Measurements from ENCODE around the gene TMEM45B.
"Not testable (repeated sequence)": the region's sequence is repeated elsewhere in the genome, so short reads cannot be mapped to it uniquely, and the experiment has no call there.

TMEM45B gene

GRCh38 chr11:129815596-129816461, at the start of gene TMEM45B:
Gene TMEM45B (plus strand): TSS chr11:129815848. CDS start chr11:129852483, 36,635 bp downstream.
- no peak for DNase-seq (ENCODE audit: low read depth in 2 of 2)

- no peak for DNase-seq (ENCODE audit: low read depth in 2 of 2)
These were observed 48.6 kb upstream of the TMEM45B start for GRCh38 chr11:129766898-129767604.

- no peak for DNase-seq (ENCODE audit: low read depth in 2 of 2)
These were observed 47.8 kb upstream of the TMEM45B start for GRCh38 chr11:129767827-129768226.

GRCh38 chr11:129768356-129768755, 47.3 kb upstream of the TMEM45B start:
- DNase-seq (ENCODE audit: low read depth in 2 of 2) = no peak

GRCh38 chr11:129769059-129769458, 46.6 kb upstream of the TMEM45B start:
- DNase-seq (ENCODE audit: low read depth in 2 of 2) = no peak

- no peak for DNase-seq (ENCODE audit: low read depth in 2 of 2)
These were observed 44.7 kb upstream of the TMEM45B start for GRCh38 chr11:129770993-129771392.

GRCh38 chr11:129771456-129771855, 44.2 kb upstream of the TMEM45B start:
- not testable (repeated sequence) for DNase-seq (ENCODE audit: low read depth in 2 of 2)

GRCh38 chr11:129778877-129779276, 36.8 kb upstream of the TMEM45B start:
- no peak for DNase-seq (ENCODE audit: low read depth in 2 of 2)

GRCh38 chr11:129779342-129779741, 36.3 kb upstream of the TMEM45B start:
- no peak for DNase-seq (ENCODE audit: low read depth in 2 of 2)

- DNase-seq (ENCODE audit: low read depth in 2 of 2) = no peak
These were observed 30.1 kb upstream of the TMEM45B start for GRCh38 chr11:129785383-129786111.

- not testable (repeated sequence) for DNase-seq (ENCODE audit: low read depth in 2 of 2)
These were observed 29.6 kb upstream of the TMEM45B start for GRCh38 chr11:129786112-129786416.

GRCh38 chr11:129787532-129788155, 28.0 kb upstream of the TMEM45B start:
- no peak for DNase-seq (ENCODE audit: low read depth in 2 of 2)

GRCh38 chr11:129788278-129788677, 27.4 kb upstream of the TMEM45B start:
- DNase-seq (ENCODE audit: low read depth in 2 of 2) = no peak

- no peak for DNase-seq (ENCODE audit: low read depth in 2 of 2)
These were observed 25.5 kb upstream of the TMEM45B start for GRCh38 chr11:129790106-129790505.

GRCh38 chr11:129791515-129791914, 24.1 kb upstream of the TMEM45B start:
- no peak for DNase-seq (ENCODE audit: low read depth in 2 of 2)

- DNase-seq (ENCODE audit: low read depth in 2 of 2) = no peak
These were observed 23.0 kb upstream of the TMEM45B start for GRCh38 chr11:129792663-129793062.

- DNase-seq (ENCODE audit: low read depth in 2 of 2) = no peak
These were observed 20.6 kb upstream of the TMEM45B start for GRCh38 chr11:129795089-129795488.

GRCh38 chr11:129798212-129798611, 17.4 kb upstream of the TMEM45B start:
- DNase-seq (ENCODE audit: low read depth in 2 of 2) = no peak

GRCh38 chr11:129800162-129800561, 15.5 kb upstream of the TMEM45B start:
- DNase-seq (ENCODE audit: low read depth in 2 of 2) = not testable (repeated sequence)

- no peak for DNase-seq (ENCODE audit: low read depth in 2 of 2)
These were observed 15.0 kb upstream of the TMEM45B start for GRCh38 chr11:129800655-129801054.

GRCh38 chr11:129803533-129803932, 12.1 kb upstream of the TMEM45B start:
- no peak for DNase-seq (ENCODE audit: low read depth in 2 of 2)

GRCh38 chr11:129804012-129804411, 11.6 kb upstream of the TMEM45B start:
- no peak for DNase-seq (ENCODE audit: low read depth in 2 of 2)

All from stimulated activated CD4-positive, alpha-beta T cell treated with anti-CD3 and anti-CD28 coated beads, Interleukin-1b, Interleukin-23, amount 100 ng/mL, for 1 hour (primary cell).